KOPT-K1 (cell line): ENCODE results near the gene GINS1.
"Not testable (repeated sequence)": the region's sequence is repeated elsewhere in the genome, so short reads cannot be mapped to it uniquely, and the experiment has no call there.

Source experiments
- H3K27ac ChIP-seq: fragments of 200-600 bp; sonication (generic); 2 replicates; pipeline ENCODE4 v1.5.1; 2016; ENCODE audit warnings: antibody characterized with exemption, mild to moderate bottlenecking, low read depth, low read length; ENCODE audit not compliant: poor library complexity, severe bottlenecking
- H3K36me3 ChIP-seq: fragments of 200-600 bp; sonication (generic); 2 replicates; pipeline ENCODE4 v1.5.1; 2017; ENCODE audit warnings: antibody characterized with exemption, mild to moderate bottlenecking, low read length, moderate library complexity; ENCODE audit not compliant: insufficient read depth
- H3K9me3 ChIP-seq: fragments of 200-600 bp; sonication (generic); 2 replicates; pipeline ENCODE4 v1.5.1; 2017; ENCODE audit warnings: antibody characterized with exemption, low read length, mild to moderate bottlenecking; ENCODE audit not compliant: insufficient read depth, poor library complexity, severe bottlenecking

Gene GINS1

DNA sequence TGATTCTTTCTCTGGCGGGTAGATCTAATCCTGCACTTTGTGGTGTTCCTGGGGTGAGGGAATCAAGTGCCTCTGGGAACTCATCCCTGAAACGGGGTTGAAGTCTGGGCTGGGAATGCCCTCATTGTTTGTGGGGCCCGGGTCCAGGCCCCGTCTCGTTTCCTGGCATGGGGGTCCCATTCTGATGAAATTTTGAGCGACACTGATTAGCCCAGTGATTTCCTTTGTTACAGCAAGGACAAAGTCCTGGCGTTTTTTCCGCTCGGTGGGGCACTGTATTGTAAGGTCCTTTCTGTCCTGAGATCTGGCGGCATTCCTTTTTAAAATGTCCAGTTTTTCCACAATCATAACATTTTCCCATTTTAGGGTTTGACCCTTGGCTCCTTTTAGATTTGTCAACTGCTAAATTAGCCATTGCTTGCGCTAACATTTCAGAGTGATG is 7.2 kb upstream of the GINS1 start:
- peaks cover 36% of the 10 kb centered on the region for H3K9me3 ChIP-seq
- H3K27ac ChIP-seq, H3K36me3 ChIP-seq: not testable (repeated sequence)

DNA sequence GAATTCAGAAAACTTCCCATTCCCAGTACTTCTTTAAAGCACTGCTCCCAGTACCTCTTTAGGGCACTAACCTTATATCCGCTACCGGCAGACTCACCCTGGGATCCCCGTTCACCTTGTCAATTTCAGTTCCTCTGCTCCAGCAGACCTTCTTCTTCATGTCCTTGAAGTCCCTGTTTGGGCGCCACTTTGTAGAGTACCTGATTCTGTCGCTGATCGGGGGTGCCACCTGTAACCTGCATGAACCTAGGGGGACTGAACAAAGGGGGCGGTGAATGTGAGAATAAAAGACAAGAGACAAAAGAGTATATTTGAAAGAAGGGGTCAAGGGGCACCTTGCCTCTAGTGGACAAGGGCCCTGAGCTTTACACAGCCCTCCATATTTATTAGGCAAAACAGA is 4.9 kb upstream of the GINS1 start:
- no peak overlapping the region for H3K27ac ChIP-seq
- H3K9me3 ChIP-seq: peaks cover 36% of the 10 kb centered on the region
- no peaks in the 10 kb centered on the region for H3K36me3 ChIP-seq

DNA sequence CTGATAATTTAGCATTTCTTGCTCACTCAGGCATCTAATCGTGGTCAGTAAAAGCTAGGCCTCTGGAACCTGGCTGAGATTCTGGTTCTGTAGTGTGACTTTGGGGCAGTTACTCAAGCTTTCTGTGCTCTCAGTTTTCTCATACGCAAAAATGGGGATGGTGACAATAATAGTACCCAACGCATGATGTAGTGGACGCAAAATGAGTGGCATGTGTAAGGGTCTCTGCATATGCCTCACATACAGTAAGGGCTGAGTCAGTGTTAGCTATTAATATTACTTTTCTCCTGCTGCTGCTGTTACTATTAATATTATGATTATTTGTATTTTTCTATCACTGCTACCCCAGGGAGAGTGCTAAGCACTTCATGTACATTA is 686 bp downstream of the GINS1 start:
- Histone ChIP-seq H3K9me3 (peaks cover 16% of the 10 kb centered on the region), H3K27ac (peak overlapping the region; percentile 92), H3K36me3 (peaks cover 37% of the 10 kb centered on the region)

GRCh38 chr20:25408890-25409289 is 1.4 kb downstream of the GINS1 start:
- Histone ChIP-seq H3K27ac (peak overlapping the region; percentile 92), H3K9me3 (peaks cover 8% of the 10 kb centered on the region), H3K36me3 (peaks cover 44% of the 10 kb centered on the region)

DNA sequence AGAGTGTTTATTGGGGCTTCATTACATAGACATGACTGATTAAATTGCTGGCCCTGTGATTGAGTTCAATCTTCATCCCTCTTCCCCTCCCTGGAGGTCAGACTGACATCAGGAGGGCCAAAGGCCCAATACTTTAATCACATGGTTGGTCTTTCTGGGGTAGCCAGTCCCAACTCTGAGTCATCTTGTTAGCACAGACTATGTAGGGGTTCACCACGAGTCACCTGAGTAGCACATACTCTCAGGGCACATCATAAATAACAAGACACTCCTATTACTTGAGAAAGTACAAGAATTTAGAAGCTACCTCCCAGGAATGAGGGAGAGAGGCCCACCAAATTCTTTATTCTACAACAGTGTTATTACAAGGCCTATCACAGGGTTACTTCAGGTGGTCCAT is 11.3 kb downstream of the GINS1 start:
- no peak overlapping the region for H3K27ac ChIP-seq
- no peaks in the 10 kb centered on the region for H3K9me3 ChIP-seq
- peaks cover 97% of the 10 kb centered on the region for H3K36me3 ChIP-seq

- Histone ChIP-seq H3K27ac (no peak overlapping the region), H3K9me3 (no peaks in the 10 kb centered on the region), H3K36me3 (peaks cover 96% of the 10 kb centered on the region)
Measured at GRCh38 chr20:25421102-25421501, 13.6 kb downstream of the GINS1 start.

DNA sequence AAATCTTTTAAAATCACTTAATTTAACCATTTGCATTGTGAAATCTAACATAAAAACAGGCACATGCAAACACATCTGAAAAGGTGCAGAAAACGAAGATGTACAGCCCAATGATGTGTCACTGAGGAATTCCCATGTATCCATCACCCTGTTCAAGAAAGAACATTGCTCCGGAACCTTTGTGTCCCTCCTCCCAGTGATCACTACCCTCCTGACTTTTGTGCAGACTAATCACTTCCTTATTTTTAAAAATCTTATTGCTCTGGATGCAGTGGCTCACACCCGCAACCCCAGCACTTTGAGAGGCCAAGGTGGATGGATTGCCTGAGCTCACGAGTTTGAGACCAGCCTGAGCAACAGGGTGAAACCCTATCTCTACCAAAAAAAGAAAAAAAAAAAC is 14.6 kb downstream of the GINS1 start:
- Histone ChIP-seq H3K36me3 (peaks cover 96% of the 10 kb centered on the region), H3K9me3 (no peaks in the 10 kb centered on the region), H3K27ac (no peak overlapping the region)

GRCh38 chr20:25424536-25424935 is 17.1 kb downstream of the GINS1 start:
- Histone ChIP-seq H3K36me3 (peaks cover 96% of the 10 kb centered on the region), H3K9me3 (peaks cover 7% of the 10 kb centered on the region), H3K27ac (no peak overlapping the region)

- Histone ChIP-seq H3K9me3 (no peaks in the 10 kb centered on the region), H3K36me3 (peaks cover 95% of the 10 kb centered on the region), H3K27ac (no peak overlapping the region)
Measured at GRCh38 chr20:25437153-25437581, 29.7 kb downstream of the GINS1 start.

DNA sequence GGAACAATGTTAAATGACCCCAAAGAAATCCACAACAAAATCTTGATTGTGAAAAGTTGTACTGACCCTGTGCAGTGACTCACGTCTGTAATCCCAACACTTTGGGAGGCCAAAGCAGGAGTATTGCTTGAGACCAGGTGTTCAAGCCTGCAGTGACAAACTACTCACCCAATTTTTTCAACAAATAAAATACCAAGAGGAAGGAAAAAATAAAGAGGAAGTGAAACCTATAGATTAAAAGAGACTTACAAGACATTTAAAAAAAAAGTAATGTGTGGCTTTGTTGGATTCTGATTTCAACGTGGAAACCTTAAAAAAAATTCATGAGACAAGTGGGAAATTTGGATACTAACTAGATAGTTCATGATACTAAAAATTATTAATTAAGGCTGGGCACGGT is 31.9 kb downstream of the GINS1 start:
- peaks cover 96% of the 10 kb centered on the region for H3K36me3 ChIP-seq
- H3K27ac ChIP-seq: no peak overlapping the region
- H3K9me3 ChIP-seq: no peaks in the 10 kb centered on the region

GRCh38 chr20:25444556-25444955 is 37.1 kb downstream of the GINS1 start:
- Histone ChIP-seq H3K27ac (no peak overlapping the region), H3K9me3 (peaks cover 10% of the 10 kb centered on the region), H3K36me3 (peaks cover 99% of the 10 kb centered on the region)

- Histone ChIP-seq H3K27ac (no peak overlapping the region), H3K36me3 (peaks cover 95% of the 10 kb centered on the region), H3K9me3 (peaks cover 10% of the 10 kb centered on the region)
Measured at GRCh38 chr20:25447671-25448070, 40.2 kb downstream of the GINS1 start.

DNA sequence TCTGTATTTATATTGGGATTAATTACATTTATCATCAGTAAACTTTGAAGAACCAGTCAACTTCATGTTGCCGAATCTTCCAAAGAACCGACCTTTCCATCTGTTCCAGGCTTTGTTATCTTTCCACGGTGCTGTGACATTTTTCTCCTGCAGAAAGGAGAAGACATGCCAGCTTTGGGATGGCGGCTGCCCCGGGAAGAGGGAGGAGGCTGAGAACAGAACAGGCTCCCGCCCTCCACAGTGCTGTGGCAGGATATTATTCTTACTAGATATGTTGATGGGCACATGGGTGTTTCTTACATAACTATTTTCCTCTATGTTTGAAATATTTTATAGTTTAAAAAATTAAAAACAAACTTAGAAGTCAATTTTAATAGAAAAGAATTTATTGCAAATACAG is 44.9 kb downstream of the GINS1 start:
- no peak overlapping the region for H3K27ac ChIP-seq
- H3K9me3 ChIP-seq: peaks cover 10% of the 10 kb centered on the region

DNA sequence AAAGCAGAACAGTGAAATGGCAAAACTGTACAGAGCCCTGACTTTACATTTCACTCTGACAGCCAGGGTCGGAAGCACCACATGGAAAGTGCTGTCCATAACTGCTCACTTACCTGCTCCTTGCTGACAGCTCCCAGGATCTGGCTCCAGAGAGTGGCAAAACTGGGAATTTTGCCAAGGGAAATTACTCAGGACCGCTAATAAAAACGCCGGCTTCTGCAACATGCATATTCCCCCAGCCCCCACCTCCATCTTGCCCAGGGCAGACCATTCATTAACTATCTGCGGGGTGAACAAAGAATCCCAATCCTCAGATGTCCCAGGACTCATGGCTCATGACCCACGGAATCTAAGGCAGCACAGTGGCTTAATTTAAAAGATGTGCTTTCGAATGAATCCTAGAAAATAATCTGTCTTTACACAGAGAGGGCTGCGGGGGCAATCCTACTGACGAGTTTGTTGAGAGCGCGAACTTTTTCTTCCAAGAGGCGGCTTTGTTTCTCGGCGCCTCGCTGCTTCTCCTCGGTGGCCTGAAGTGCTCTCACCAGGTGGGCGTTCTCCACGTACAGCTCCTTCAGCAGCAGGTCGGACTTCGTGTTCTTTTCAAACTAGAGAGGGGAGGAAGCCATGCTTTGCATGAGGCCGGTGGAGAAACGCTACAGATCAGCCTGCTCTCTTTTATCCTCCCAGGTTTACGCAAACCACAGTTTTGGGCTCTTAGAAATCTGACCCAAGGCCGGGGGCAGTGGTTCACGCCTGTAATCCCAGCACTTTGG is 45.8 kb downstream of the GINS1 start:
- peaks cover 91% of the 10 kb centered on the region for H3K36me3 ChIP-seq
- peaks cover 3% of the 10 kb centered on the region for H3K9me3 ChIP-seq
- no peak overlapping the region for H3K27ac ChIP-seq

More for the DNA sequence above, 44.9 kb downstream of the GINS1 start:
- peaks cover 91% of the 10 kb centered on the region for H3K36me3 ChIP-seq

DNA sequence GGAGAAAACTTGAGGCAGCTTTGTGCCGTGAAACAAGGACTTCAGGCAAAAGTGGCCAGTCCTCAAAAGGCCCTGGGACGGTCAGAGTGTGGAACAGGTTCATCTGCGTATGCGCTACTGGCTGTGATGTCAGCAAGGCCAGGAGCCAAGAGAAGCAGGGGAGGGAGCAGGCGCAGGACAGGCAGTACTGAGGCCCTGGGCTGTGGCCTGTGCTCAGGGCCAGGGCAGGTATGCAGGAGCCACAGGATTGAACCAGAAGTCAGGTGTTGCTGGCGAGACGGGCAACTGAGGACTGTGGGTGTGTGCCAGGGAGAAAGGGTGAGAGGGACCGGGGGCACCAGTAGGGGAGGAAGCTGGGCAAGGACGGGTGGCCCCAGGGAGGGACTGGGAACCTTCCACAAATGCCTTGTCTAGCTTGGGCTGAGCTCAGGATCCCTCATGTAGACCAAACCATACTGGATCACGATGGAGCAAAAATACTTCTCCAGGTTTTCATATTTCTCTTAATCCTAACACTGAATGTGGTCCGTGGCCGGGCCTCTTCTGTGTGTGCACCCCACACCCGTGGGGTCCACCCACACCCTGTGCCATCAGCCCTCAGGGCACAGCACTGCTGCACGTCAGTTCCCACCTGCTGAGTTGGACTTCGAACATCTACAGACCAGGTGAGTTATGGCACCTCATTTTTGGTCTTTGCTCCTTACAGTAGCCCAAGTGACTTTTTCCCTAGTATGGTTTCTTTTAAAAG is 46.9 kb downstream of the GINS1 start:
- no peaks in the 10 kb centered on the region for H3K9me3 ChIP-seq
- H3K36me3 ChIP-seq: peaks cover 91% of the 10 kb centered on the region
- no peak overlapping the region for H3K27ac ChIP-seq
